HFF-Myc (cell line): ENCODE measurements around the gene C13orf46.

ENCODE experiments used
- DNase-seq: peaks from one replicate; pipeline ENCODE4 v3.0.0-alpha.2; 2011; ENCODE audit warnings: low read depth; ENCODE audit errors: extremely low read depth
- H3K4me3 ChIP-seq: replicated peaks from 2 replicates; pipeline ENCODE4 v1.5.1; 2011; ENCODE audit warnings: low read depth, mild to moderate bottlenecking, control low read depth, low read length
- TF ChIP-seq, protein P1 (sequence below): IDR thresholded peaks from 2 replicates; pipeline ENCODE4 v1.5.1; 2012; ENCODE audit warnings: mild to moderate bottlenecking, low read depth, low read length, control low read depth; ENCODE audit errors: missing control alignments

Gene C13orf46

DNA sequence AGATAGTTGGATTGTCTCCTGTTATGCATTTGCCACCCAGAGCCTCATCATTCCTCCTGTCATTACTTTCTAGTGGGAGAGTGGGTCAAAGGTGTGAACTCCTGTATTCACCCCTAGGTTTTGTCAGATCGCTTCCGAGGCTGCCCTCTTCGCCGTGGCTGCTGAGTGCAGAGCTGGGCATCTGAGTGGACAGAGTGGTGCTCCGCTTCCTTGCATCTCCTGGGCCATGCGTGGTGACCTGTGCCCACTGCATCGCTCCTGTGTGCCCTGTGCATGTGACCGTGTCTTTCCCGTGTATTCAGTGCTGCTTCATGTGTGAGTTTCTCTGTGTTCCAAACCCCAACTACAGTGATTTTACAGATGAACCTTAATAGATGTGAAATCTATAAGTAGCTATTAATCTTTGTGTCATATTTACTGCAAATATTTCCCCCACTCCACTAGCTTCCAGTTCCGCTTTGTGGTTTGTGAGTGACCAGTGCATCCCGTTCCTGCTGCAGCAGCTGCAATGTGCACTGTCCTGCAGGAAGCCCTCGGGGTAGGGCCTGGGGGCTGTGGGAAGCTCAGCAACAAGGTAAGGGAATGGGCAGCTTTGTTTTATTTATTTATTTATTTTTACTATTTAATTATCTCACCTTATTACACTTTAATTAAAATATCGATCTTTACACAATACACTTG lies 53.1 kb downstream of the C13orf46 start:
- TF ChIP-seq, protein P1, sequence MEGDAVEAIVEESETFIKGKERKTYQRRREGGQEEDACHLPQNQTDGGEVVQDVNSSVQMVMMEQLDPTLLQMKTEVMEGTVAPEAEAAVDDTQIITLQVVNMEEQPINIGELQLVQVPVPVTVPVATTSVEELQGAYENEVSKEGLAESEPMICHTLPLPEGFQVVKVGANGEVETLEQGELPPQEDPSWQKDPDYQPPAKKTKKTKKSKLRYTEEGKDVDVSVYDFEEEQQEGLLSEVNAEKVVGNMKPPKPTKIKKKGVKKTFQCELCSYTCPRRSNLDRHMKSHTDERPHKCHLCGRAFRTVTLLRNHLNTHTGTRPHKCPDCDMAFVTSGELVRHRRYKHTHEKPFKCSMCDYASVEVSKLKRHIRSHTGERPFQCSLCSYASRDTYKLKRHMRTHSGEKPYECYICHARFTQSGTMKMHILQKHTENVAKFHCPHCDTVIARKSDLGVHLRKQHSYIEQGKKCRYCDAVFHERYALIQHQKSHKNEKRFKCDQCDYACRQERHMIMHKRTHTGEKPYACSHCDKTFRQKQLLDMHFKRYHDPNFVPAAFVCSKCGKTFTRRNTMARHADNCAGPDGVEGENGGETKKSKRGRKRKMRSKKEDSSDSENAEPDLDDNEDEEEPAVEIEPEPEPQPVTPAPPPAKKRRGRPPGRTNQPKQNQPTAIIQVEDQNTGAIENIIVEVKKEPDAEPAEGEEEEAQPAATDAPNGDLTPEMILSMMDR, result no peak
- no peak overlapping the region for H3K4me3 ChIP-seq
- no peak for DNase-seq

DNA sequence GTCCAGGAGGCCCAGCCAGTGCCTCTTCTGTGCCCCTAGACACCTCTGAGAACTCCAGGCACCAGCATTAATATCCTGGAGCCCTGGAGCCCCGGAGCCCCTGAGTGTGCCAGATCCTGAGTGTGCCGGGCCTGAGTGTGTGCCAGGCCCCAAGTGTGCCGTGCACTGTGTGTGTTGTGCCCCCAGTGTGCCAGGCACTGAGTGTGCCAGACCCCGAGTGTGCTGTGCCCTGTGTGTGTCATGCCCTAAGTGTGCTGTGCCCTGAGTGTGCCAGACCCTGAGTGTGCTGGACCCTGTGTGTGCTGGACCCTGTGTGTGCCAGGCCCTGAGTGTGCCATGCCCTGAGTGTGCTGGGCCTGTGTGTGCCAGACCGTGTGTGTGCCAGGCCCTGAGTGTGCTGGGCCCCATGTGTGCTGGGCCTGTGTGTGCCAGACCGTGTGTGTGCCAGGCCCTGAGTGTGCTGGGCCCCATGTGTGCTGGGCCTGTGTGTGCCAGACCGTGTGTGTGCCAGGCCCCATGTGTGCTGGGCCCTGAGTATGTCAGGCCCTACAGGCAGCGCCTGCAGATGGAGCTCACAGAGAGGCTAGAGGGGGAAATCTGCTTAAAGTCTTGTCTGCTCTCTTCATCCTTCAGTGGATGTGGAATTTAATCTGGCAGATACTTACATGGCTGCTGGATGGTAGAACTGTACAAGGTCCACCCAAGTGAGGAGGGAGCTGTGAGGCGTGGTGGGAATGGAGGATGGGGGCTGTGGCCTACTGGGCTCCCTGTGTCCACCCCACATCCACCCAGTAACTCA lies 53.9 kb downstream of the C13orf46 start:
- no peak overlapping the region for H3K4me3 ChIP-seq
- TF ChIP-seq, protein P1, result no peak
- DNase-seq, result no peak

DNA sequence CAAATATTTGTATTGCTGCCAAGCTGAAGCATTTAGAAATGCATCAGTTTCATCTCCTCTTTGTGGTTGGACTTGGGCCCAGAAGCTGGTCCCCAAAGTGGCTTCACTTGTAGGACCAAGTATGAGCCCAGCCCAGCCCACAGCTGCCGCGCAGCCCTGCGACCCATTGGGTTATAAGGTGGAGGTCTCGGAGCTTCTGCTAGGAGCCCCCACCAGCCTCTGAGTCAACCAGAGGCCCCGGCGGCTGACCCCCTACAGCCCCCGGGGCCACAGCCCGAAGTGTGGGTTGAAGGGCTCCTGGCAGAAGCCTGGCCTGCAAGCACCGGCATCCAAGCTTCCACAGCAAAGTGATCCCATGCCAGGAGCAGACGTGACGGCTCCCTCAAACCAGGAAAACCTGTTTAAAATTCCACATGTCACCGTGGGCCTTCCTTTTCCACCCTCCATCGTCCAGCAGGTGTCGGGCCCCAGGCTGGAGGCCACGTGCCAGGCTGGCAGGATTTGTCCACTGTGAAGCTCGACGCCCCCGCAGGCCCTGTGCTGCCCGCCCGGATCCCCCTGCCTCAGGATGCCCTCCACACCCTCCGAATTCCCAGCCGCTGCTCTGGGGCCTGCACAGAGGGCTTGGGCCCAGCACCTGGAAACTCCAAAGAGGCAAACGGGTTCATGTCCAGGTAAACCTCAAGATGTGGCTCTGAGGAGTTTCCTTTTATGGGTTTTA lies 54.7 kb downstream of the C13orf46 start:
- H3K4me3 ChIP-seq, result no peak overlapping the region
- DNase-seq, result no peak
- TF ChIP-seq, protein P1, result no peak

DNA sequence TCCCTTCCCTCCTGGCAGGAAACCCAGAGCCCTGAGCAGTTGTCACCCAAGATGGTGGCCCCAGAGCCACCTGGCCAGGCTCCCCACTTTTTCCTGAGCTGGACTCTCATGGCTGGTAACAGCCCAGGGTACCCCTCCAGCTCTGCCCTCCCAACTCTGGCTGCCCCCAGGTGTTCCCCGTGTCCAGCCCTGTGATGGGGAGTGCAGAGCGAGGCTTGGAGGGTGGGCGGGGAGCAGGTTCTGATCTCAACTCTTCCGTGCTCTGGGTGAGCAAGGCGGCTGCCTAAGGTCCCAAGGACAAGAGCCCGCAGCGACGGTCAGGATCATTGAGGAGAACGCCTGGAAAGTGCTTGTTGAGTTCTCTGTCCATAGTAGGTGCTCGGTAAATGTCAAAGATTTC lies 55.3 kb downstream of the C13orf46 start:
- TF ChIP-seq, protein P1, result no peak
- no peak for DNase-seq
- H3K4me3 ChIP-seq, result no peak overlapping the region

DNA sequence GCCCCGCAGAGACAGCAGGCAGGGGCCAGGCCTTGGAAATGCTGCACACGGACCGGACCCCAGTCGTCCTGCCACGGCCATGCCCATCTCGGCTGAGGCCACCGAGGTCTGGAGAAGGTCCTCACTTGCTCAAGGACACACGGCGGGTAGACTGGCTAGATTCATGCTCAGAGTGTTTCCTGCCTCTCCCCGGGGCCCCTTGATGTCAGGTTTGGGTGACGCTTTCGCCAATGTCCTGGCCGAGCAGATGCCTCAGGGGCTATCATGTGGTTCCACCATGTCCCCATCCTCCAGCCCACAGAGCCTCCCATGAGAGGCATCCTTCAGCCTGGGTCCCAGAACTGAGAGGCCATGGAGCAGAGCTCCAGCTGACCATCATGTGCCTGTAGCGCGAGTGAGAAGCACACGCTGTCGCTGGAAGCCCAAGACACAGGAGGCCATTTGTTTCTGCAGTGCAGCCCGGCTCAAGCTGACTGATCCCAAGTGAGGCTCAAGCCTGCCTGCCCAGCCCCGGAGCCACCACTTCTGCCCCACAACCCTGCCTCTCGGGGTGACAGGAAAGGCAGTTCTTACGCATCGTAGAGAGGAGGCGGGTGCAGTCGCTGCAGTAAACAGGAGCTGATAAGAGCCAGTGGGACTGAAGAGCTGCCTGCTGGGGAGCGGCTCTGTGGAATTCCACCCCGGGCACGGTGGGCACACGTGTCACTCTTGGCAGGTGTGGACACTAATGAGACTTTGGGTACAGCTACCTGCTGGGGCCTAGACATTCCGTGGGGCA lies 56.1 kb downstream of the C13orf46 start:
- no peak for DNase-seq
- TF ChIP-seq, protein P1, result no peak
- H3K4me3 ChIP-seq, result no peak overlapping the region

DNA sequence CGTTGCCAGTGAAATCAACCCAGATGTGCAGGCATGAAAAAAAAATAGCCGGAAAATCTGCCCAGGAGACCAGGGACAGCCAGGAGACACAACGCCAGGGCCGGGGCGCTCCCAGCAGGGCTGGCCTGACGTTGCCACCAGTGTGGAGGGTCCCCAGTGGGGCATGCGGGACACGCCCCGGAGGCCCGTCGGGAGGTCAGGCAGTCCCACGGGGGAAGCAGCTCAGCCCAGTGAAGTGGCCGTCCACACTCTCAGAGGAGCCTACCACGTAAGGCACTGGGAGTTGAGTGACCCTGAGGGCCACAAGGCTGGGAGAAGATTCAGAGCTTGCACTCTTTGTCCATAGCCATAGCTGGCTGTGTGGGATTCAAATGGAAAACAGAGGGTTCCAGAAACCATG lies 56.8 kb downstream of the C13orf46 start:
- H3K4me3 ChIP-seq, result no peak overlapping the region
- TF ChIP-seq, protein P1, result no peak
- DNase-seq, result no peak
